ENCODE results near the gene FKBP1B.
"Not testable (repeated sequence)": the region's sequence is repeated elsewhere in the genome, so short reads cannot be mapped to it uniquely, and the experiment has no call there.

The FKBP1B gene

GRCh38 chr2:24104906-24105305 lies 55.4 kb downstream of the FKBP1B start:
- no peak for DNase-seq

DNA sequence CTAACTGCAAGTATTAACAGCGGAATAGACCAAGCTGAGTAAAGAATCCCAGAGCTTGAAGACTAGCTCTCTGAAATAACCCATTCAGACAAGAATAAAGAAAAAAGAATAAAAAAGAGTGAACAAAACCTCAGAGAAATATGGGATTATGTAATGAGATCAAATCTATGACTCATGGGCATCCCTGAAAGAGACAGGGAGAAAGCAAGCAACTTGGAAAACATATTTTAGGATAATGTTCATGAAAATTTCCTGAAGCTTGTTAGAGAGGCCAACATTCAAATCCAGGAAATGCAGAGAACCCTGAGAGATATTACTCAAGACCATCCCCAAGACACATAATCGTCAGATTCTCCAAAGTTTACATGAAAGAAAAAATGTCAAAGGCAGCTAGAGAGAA lies 56.3 kb downstream of the FKBP1B start:
- no peak for DNase-seq

- DNase-seq = no peak
These were observed 57.2 kb downstream of the FKBP1B start for GRCh38 chr2:24106786-24107185.

DNA sequence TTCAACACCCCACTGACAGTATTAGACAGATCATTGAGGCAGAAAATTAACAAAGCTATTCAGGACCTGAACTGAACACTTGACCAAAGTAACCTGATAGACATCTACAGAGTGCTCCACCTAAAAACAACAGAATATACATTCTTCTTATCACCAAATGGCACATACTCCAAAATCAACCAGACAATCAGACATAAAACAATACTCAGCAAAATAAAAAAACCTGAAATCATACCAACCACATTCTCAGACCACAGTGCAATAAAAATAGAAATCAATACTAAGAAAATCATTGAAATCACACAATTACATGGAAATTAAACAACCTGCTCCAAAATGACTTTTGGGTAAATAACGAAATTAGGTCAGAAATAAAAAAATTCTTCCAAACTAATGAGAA lies 57.8 kb downstream of the FKBP1B start:
- DNase-seq = no peak

DNA sequence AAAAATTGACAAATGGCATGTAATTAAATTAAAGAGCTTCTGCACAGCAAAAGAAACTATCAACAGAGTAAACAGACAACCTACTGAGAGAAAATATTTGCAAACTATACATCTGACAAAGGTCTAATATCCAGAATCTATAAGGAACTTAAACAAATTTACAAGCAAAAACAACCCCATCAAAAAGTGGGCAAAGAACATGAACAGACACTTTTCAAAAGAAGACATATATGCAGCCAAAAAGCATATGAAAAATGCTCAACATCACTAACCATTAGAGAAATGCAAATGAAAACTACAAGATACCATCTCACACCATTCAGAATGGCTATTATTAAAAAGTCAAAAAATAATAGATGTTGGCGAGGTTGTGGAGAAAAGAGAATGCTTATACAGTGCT lies 59.9 kb downstream of the FKBP1B start:
- DNase-seq = not testable (repeated sequence)

DNA sequence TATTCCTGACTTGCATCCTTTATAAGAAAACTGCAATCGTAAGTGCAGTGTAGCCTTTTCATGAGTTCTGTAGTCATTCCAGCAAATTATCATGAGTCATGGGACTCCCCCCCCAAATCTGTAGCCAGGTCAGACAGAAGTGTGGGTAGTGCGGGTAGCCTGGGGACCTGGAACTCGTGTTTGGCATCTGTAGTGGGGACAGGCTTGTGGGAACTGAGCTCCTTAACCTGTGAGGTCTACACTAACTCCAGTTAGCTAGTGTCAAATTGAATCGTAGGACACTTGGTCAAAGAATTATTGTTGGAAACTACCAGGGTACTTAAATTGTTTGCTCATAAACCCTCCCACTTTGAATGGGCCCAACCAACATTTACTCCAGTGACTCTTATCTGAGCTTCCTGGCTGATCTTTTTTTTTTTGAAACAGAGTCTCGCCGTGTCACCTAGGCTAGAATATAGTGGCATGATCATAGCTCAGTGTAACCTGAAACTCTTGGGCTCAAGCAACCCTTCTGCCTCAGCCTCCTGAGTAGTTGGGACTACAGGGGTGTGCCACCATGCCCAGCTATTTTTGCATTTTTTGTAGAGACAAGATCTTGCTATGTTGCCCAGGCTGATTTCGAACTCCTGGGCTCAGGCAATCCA lies 61.2 kb downstream of the FKBP1B start:
- DNase-seq = no peak

GRCh38 chr2:24111407-24111901 lies 61.9 kb downstream of the FKBP1B start:
- no peak for DNase-seq

Data from CD4-positive, alpha-beta T cell treated with Interleukin-15 for 1 hour (primary cell).